ENCODE results near the gene TRABD. TPM values are rescaled to one million over a fixed set of nuclear protein-coding genes. Genes with fewer than 3 reads are reported as not detected.

The TRABD gene
- total and polyA plus RNA-seq, 7 donors = 14.2 to 88.1 (median 21.4) TPM

GRCh38 chr22:50243685-50244419, 58.1 kb downstream of the TRABD start:
- intact Hi-C loops (cut with DNase I) = loop anchor here (5.0 kb wide), 2 partner anchors 263 to 383 kb away; partner anchors contain the start of genes ARSA, LMF2 and NCAPH2
- peak overlapping the region; percentile 92 to 97 (median 96) for H3K27ac ChIP-seq
- H3K9me3 ChIP-seq = no peaks in the 10 kb centered on the region
- WGBS, 2 donors = 3 to 18% methylated on average over 27 of the region's 27 CpGs
- no peak for TF ChIP-seq POLR2AphosphoS5 (IDR thresholded peaks at IDR 0.05)
- no peak for TF ChIP-seq EP300 (IDR thresholded peaks at IDR 0.05)
- TF ChIP-seq POLR2A (IDR thresholded peaks at IDR 0.05) = no peak
- no peak for TF ChIP-seq CTCF (IDR thresholded peaks at IDR 0.05)
- peak overlapping the region; percentile 84 to 94 (median 89) for H3K4me3 ChIP-seq
- peaks cover 6 to 28% (median 14%) of the 10 kb centered on the region in 4 donors for H3K36me3 ChIP-seq
- H3K4me1 ChIP-seq = peaks cover 3 to 60% (median 42%) of the 10 kb centered on the region in 4 donors
- DNase-seq = no peak
- H3K27me3 ChIP-seq = no peaks in the 10 kb centered on the region

- intact Hi-C loops (cut with DNase I) = loop anchor here (5.0 kb wide), 3 partner anchors 263 to 383 kb away; partner anchors contain the start of genes ARSA, LMF2, NCAPH2 and SCO2
- H3K4me3 ChIP-seq = peak within 1 kb of the TSS; percentile 84 to 94 (median 89)
- H3K4me1 ChIP-seq = peaks cover 3 to 67% (median 46%) of the 10 kb centered on the region in 4 donors
These were observed 58.9 kb downstream of the TRABD start, which contains the start of gene TUBGCP6 for GRCh38 chr22:50244420-50245213. Gene TUBGCP6 (minus strand): TSS chr22:50245023. CDS start chr22:50244459, 564 bp downstream.

GRCh38 chr22:50245214-50246072, 59.7 kb downstream of the TRABD start:
- 11 to 15% methylated on average over 53 of the region's 53 CpGs for WGBS, 2 donors
- Histone ChIP-seq H3K36me3 (peaks cover 0 to 14% (median 3%) of the 10 kb centered on the region in 4 donors), H3K4me3 (peak overlapping the region; percentile 84 to 94 (median 89)), H3K9me3 (no peaks in the 10 kb centered on the region), H3K27me3 (no peaks in the 10 kb centered on the region), H3K27ac (peak overlapping the region; percentile 92 to 97 (median 96)), H3K4me1 (peaks cover 3 to 74% (median 54%) of the 10 kb centered on the region in 4 donors)
- no peak for DNase-seq
- TF ChIP-seq POLR2AphosphoS5 (IDR thresholded peaks at IDR 0.05) (no peak), POLR2A (IDR thresholded peaks at IDR 0.05) (no peak), EP300 (IDR thresholded peaks at IDR 0.05) (no peak), CTCF (IDR thresholded peaks at IDR 0.05) (no peak)
- intact Hi-C loops (cut with DNase I) = loop anchor here (2.0 to 5.0 kb wide), 2 partner anchors 57 to 282 kb away; partner anchors contain the start of gene SCO2

More at GRCh38 chr22:50244420-50245213, 58.9 kb downstream of the TRABD start, which contains the start of gene TUBGCP6:
- H3K36me3 ChIP-seq = peaks cover 5 to 20% (median 8%) of the 10 kb centered on the region in 4 donors
- 0% methylated on average over 76 of the region's 76 CpGs for WGBS, 2 donors
- TF ChIP-seq POLR2A (IDR thresholded peaks at IDR 0.05) (peak; percentile 83 to 87), EP300 (IDR thresholded peaks at IDR 0.05) (peak in 1 of 4 donors; percentile 73), POLR2AphosphoS5 (IDR thresholded peaks at IDR 0.05) (peak; percentile 94 to 98 (median 96)), CTCF (IDR thresholded peaks at IDR 0.05) (peak in 3 of 4 experiments; percentile 18 to 29 (median 21))
- peak within 1 kb of the TSS; percentile 92 to 97 (median 96) for H3K27ac ChIP-seq
- H3K27me3 ChIP-seq = no peaks in the 10 kb centered on the region
- peak; percentile 98 for DNase-seq
- no peaks in the 10 kb centered on the region for H3K9me3 ChIP-seq

Measured in sigmoid colon (tissue), 7 donors.